ENCODE data around the gene KRTAP5-2. TPM values are rescaled to one million over a fixed set of nuclear protein-coding genes. Genes with fewer than 3 reads are reported as not detected.
"Not testable (repeated sequence)": the region's sequence is repeated elsewhere in the genome, so short reads cannot be mapped to it uniquely, and the experiment has no call there.

The KRTAP5-2 gene
- total RNA-seq, 4 donors from 2014 or later = 1.7 to 12.0 (median 4.6) TPM; not detected in 1

- H3K27ac ChIP-seq = no peak overlapping the region
- TF ChIP-seq, protein P1, sequence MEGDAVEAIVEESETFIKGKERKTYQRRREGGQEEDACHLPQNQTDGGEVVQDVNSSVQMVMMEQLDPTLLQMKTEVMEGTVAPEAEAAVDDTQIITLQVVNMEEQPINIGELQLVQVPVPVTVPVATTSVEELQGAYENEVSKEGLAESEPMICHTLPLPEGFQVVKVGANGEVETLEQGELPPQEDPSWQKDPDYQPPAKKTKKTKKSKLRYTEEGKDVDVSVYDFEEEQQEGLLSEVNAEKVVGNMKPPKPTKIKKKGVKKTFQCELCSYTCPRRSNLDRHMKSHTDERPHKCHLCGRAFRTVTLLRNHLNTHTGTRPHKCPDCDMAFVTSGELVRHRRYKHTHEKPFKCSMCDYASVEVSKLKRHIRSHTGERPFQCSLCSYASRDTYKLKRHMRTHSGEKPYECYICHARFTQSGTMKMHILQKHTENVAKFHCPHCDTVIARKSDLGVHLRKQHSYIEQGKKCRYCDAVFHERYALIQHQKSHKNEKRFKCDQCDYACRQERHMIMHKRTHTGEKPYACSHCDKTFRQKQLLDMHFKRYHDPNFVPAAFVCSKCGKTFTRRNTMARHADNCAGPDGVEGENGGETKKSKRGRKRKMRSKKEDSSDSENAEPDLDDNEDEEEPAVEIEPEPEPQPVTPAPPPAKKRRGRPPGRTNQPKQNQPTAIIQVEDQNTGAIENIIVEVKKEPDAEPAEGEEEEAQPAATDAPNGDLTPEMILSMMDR (IDR thresholded peaks at IDR 0.05) = no peak
- TF ChIP-seq POLR2A (IDR thresholded peaks at IDR 0.05) (no peak), POLR2AphosphoS5 (IDR thresholded peaks at IDR 0.05) (no peak), EP300 (IDR thresholded peaks at IDR 0.05) (no peak)
- no peaks in the 10 kb centered on the region for H3K9me3 ChIP-seq
- DNase-seq (ENCODE audit: low spot score in 2 of 2) = no peak
- peaks cover 41% of the 10 kb centered on the region for H3K27me3 ChIP-seq
- no peaks in the 10 kb centered on the region for H3K36me3 ChIP-seq
- H3K4me3 ChIP-seq = no peak overlapping the region
- peaks cover 10% of the 10 kb centered on the region for H3K4me1 ChIP-seq
- WGBS = 88% methylated on average over 9 of the region's 9 CpGs
Measured at GRCh38 chr11:1592628-1593027, 5.5 kb downstream of the KRTAP5-2 start.

DNA sequence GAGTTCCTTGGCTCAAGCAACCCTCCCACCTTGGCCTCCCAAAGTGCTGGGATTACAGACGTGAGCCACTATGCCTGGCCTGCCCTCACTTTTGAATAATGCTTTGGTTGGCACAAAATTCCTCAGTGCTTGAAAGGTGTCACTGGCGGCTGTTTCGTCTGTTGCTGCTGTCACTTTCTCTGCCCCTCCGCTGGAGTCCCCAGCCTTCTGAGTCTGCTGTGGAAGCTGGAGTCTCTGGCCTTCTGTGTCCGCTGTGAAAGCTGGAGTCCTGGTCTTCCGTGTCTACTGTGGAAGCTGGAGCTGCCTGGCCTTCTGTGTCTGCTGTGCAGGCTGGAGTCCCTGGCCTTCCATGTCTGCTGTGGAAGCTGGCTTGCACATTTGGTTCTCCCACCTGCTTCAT is 8.1 kb downstream of the KRTAP5-2 start:
- H3K4me1 ChIP-seq = peaks cover 10% of the 10 kb centered on the region
- no peaks in the 10 kb centered on the region for H3K9me3 ChIP-seq
- H3K27ac ChIP-seq = no peak overlapping the region
- H3K36me3 ChIP-seq = no peaks in the 10 kb centered on the region
- DNase-seq (ENCODE audit: low spot score in 2 of 2) = no peak
- TF ChIP-seq EP300 (IDR thresholded peaks at IDR 0.05) = no peak
- TF ChIP-seq, protein P1 (IDR thresholded peaks at IDR 0.05) = no peak
- TF ChIP-seq POLR2AphosphoS5 (IDR thresholded peaks at IDR 0.05) = no peak
- no peak for TF ChIP-seq POLR2A (IDR thresholded peaks at IDR 0.05)
- H3K27me3 ChIP-seq = peaks cover 24% of the 10 kb centered on the region
- H3K4me3 ChIP-seq = no peak overlapping the region
- WGBS = 97% methylated on average over 5 of the region's 6 CpGs

GRCh38 chr11:1589191-1589963 is 8.7 kb downstream of the KRTAP5-2 start:
- H3K27me3 ChIP-seq = peaks cover 26% of the 10 kb centered on the region
- not testable (repeated sequence) for H3K36me3 ChIP-seq; DNase-seq (ENCODE audit: low spot score in 2 of 2)

GRCh38 chr11:1586699-1587098 is 11.4 kb downstream of the KRTAP5-2 start:
- no peaks in the 10 kb centered on the region for H3K9me3 ChIP-seq
- H3K4me1 ChIP-seq = peaks cover 10% of the 10 kb centered on the region
- WGBS = 65% methylated on average over 2 of the region's 2 CpGs
- H3K27me3 ChIP-seq = peaks cover 21% of the 10 kb centered on the region
- no peak for DNase-seq (ENCODE audit: low spot score in 2 of 2)
- no peak overlapping the region for H3K27ac ChIP-seq
- TF ChIP-seq, protein P1 (IDR thresholded peaks at IDR 0.05) = no peak
- TF ChIP-seq POLR2A (IDR thresholded peaks at IDR 0.05) (no peak), POLR2AphosphoS5 (IDR thresholded peaks at IDR 0.05) (no peak), EP300 (IDR thresholded peaks at IDR 0.05) (no peak)
- H3K4me3 ChIP-seq = no peak overlapping the region
- no peaks in the 10 kb centered on the region for H3K36me3 ChIP-seq

More at GRCh38 chr11:1589191-1589963, 8.7 kb downstream of the KRTAP5-2 start:
- not testable (repeated sequence) for H3K4me3 ChIP-seq, H3K9me3 ChIP-seq, H3K27ac ChIP-seq
- peak in 1 of 3 donors; percentile 20 for TF ChIP-seq POLR2AphosphoS5 (IDR thresholded peaks at IDR 0.05)
- H3K4me1 ChIP-seq = peaks cover 10% of the 10 kb centered on the region
- 9% methylated on average over 7 of the region's 10 CpGs for WGBS

DNA sequence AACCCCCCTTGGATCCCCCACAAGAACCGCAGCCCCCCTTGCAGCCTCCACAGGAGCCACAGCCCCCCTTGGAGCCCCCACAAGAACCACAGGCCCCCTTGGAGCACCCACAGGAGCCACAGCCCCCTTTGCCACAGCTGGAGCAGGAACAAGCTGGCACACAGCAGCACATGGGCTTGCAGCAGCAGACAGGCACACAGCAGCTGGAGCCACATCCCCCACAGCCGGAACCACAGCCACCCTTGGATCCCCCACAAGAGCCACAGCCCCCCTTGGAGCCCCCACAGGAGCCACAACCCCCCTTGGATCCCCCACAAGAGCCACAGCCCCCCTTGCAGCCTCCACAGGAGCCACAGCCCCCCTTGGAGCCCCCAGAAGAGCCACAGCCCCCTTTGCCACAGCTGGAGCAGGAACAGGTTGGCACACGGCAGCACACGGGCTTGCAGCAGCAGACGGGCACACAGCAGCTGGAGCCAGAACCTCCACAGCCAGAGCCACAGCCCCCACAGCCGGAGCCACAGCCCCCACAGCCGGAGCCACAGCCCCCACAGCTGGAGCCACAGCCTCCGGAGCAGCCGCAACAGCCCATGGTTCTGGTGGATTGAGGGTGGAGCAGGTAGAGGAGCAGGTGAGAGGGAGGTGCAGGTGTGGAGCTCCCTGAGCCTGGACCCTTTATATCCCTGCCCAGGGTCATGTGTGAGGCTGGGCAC is 13.3 kb downstream of the KRTAP5-2 start, which contains the start of gene KRTAP5-1:
Gene KRTAP5-1 (minus strand): TSS at position 623 of the 710 bp plus-strand sequence. CDS start 34 bp downstream, at position 589.
- not testable (repeated sequence) for H3K36me3 ChIP-seq; H3K27ac ChIP-seq; DNase-seq (ENCODE audit: low spot score in 2 of 2); H3K4me3 ChIP-seq; H3K9me3 ChIP-seq
- Histone ChIP-seq H3K4me1 (peaks cover 10% of the 10 kb centered on the region), H3K27me3 (peaks cover 18% of the 10 kb centered on the region)
- 77% methylated on average over 3 of the region's 9 CpGs for WGBS

DNA sequence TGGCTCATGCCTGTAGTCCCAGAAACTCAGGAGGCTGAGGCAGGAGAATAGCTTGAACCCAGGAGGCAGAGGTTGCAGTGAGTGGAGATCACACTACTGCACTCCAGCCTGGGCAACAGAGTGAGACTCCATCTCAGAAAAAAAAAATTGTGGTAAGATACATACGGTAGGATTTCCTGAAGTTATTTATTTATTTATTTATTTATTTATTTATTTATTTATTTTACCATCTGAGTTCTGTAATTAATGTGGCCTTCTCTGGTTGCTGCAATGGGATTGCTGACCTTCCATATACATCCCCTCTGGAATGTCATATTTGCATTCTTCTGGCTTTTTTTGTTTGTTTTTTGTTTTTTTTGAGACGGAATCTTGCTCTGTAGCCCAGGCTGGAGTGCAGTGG is 15.2 kb downstream of the KRTAP5-2 start:
- 82% methylated on average over 2 of the region's 2 CpGs for whole genome bisulfite sequencing
- H3K27ac ChIP-seq; DNase-seq (ENCODE audit: low spot score in 2 of 2); H3K36me3 ChIP-seq; H3K4me1 ChIP-seq; H3K4me3 ChIP-seq; H3K9me3 ChIP-seq: not testable (repeated sequence)
- H3K27me3 ChIP-seq = peaks cover 19% of the 10 kb centered on the region

All from suprapubic skin (tissue), 4 donors.